ENCODE data around the gene SMS. TPM values are rescaled to one million over a fixed set of nuclear protein-coding genes. Genes with fewer than 3 reads are reported as not detected.

SMS gene
- total and polyA plus RNA-seq, 2 of the 4 experiments (the other 2 are of a cell fraction) = 176 to 230 TPM

- WGBS, 2 experiments (ENCODE audit: extremely low coverage in 2 of 2, insufficient read length in 1 of 2) = 63% methylated on average over 4 of the region's 8 CpGs; no CpG with 5 or more reads in 1 of the 2 experiments
These were observed 50.3 kb downstream of the SMS start for GRCh38 chrX:21990832-21991231.

More at GRCh38 chrX:21990832-21991231, 50.3 kb downstream of the SMS start:
- Histone ChIP-seq H2AK5ac (ENCODE audit: low read depth, low read length) (no peak overlapping the region), H2BK5ac (ENCODE audit: low read depth, low read length, poor library complexity, severe bottlenecking) (no peak overlapping the region), H3K56ac (ENCODE audit: extremely low read depth, insufficient read depth, low read length) (no peak overlapping the region), H3K36me3 (ENCODE audit: control insufficient read depth, insufficient read depth, low read length) (peaks cover 36% of the 10 kb centered on the region), H3K4me3 (ENCODE audit: insufficient read depth, low read depth, low read length) (no peak overlapping the region), H4K8ac (ENCODE audit: low read depth in 2 of 2, low read length in 2 of 2) (no peak overlapping the region), H3K79me1 (ENCODE audit: low read depth in 1 of 2, low read length in 2 of 2) (peaks cover 5 to 8% of the 10 kb centered on the region in 2 experiments; a peak in 3 of 4 replicates), H2BK120ac (ENCODE audit: low read depth, low read length) (no peak overlapping the region), H3K9me3 (ENCODE audit: control insufficient read depth, insufficient read depth, low read length) (no peaks in the 10 kb centered on the region), H2AFZ (replicated peaks; ENCODE audit: low read length, poor library complexity) (no peak overlapping the region), H3K9me1 (ENCODE audit: insufficient read depth, low read length) (no peaks in the 10 kb centered on the region), H2BK20ac (ENCODE audit: low read depth, low read length) (no peak overlapping the region), H3K9ac (ENCODE audit: low read depth, low read length) (no peak overlapping the region), H3K27ac (ENCODE audit: insufficient read depth, low read length) (no peak overlapping the region), H3K4me1 (ENCODE audit: control insufficient read depth, insufficient read depth, low read length) (0 out of 2 replicates have a peak, but pooled peaks cover 5% of the 10 kb centered on the region), H4K20me1 (ENCODE audit: insufficient read depth, low read length) (no peaks in the 10 kb centered on the region; the same call in 1 of the 2 replicates), H3K27me3 (ENCODE audit: control insufficient read depth, insufficient read depth, low read length) (no peaks in the 10 kb centered on the region), H3K14ac (replicated peaks; ENCODE audit: low read depth, low read length) (no peak overlapping the region), H4K5ac (ENCODE audit: low read depth, low read length) (no peak overlapping the region), H3K23ac (ENCODE audit: low read depth, low read length) (no peak overlapping the region), H3K4ac (ENCODE audit: low read depth, low read length) (no peak overlapping the region), H2BK15ac (ENCODE audit: low read depth, low read length) (no peak overlapping the region), H2AK9ac (replicated peaks; ENCODE audit: low read depth, low read length, poor library complexity) (no peak overlapping the region), H3K18ac (ENCODE audit: low read depth, low read length) (no peak overlapping the region), H4K91ac (ENCODE audit: insufficient read depth, low read depth, low read length) (no peak overlapping the region), H3K4me2 (ENCODE audit: low read depth, low read length) (no peak overlapping the region)
- ATAC-seq (ENCODE audit: low read depth) (no peak), DNase-seq (no peak)
- dilution Hi-C loops (cut with HindIII; ENCODE audit: low sequenced_read_pairs, unreplicated experiment) = no loop called here
- TF ChIP-seq, protein P1, sequence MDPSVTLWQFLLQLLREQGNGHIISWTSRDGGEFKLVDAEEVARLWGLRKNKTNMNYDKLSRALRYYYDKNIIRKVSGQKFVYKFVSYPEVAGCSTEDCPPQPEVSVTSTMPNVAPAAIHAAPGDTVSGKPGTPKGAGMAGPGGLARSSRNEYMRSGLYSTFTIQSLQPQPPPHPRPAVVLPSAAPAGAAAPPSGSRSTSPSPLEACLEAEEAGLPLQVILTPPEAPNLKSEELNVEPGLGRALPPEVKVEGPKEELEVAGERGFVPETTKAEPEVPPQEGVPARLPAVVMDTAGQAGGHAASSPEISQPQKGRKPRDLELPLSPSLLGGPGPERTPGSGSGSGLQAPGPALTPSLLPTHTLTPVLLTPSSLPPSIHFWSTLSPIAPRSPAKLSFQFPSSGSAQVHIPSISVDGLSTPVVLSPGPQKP (IDR thresholded peaks at IDR 0.05; ENCODE audit: borderline replicate concordance, low read depth, low read length) = no peak
- no peak for TF ChIP-seq MXI1 (IDR thresholded peaks at IDR 0.05; ENCODE audit: borderline replicate concordance, low read depth, low read length)
- ChIA-PET CTCF (interaction anchor here (0.7 kb wide), 1 partner anchor 105 kb away, joined by 3 read pairs; no protein-coding TSS in a partner anchor), POLR2A (ENCODE audit: unreplicated experiment) (no interaction called here)
- in situ Hi-C loops (cut with MboI; ENCODE audit: low sequenced_read_pairs) = no loop called here
- no TSS peak for BruUV-seq (replicated peaks)
- intact Hi-C loops (cut with micrococcal nuclease) = no loop called here
